ENCODE results near the gene ARAP1.
A peak's percentile ranks its signal among the peaks of the same experiment; 100 is the strongest.

Gene ARAP1

GRCh38 chr11:72721689-72722049 is 30.5 kb downstream of the ARAP1 start:
- peak; percentile 28 for DNase-seq

DNA sequence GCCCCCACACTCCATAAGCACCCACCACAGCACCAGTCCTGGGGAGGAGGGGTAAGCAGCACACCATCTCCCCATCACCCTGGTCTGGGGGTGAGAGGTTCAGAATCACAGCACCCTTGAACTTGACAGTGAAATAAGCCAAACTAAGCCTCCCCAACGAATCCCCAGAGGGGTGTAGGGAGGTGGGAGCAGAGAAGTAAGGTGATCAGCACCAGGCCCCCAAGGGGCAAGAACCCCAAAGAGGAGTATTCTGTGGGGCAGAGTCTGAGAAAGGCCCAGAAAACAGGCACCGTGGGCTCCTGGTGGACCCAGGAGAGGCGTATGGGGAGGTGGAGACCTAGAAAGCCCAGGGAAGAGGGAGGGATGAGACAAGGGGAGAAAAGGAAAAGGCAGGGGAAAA is 30.9 kb downstream of the ARAP1 start:
- no peak for DNase-seq

GRCh38 chr11:72720784-72721183 is 31.4 kb downstream of the ARAP1 start:
- DNase-seq: no peak

DNA sequence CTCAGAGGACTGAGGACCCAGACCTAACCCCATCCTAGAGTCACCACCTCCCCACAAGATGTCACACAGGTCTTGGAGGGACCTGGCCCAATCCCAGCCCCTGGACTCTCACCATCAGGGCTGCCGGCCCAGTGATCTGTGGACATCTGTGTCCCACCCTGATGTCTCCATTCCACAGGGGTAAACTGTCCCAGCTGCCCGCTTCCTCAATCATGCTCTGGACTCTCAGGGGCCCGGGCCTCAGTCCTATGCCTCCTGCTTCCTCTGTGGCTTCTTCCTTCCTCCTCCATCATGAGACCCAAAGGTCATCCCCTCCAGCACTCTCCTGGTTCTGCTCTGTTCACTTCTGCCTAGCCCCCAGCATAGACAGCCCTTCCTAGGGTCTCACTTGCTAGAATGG is 32.2 kb downstream of the ARAP1 start:
- DNase-seq: no peak

- no peak for DNase-seq
These were observed 32.7 kb downstream of the ARAP1 start for GRCh38 chr11:72719551-72719950.

DNA sequence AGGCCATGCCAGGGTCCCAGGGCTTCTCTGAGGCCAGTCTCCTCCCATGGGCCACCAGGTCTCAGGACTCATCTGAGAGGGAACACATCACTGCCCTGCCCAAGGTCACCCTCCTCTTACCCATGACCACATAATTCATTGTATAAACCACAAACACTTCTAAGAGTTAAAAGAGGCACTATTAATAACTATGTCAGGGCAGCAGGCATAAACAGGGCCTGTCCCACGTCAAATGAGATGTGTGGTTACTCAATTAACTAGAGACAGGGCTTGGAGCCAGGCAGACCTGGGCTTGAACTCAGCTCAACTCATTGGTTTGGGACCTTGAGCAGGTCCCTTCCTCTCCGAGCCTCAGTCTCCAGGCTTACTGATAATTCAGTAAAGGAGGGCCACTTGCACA is 33.1 kb downstream of the ARAP1 start:
- no peak for DNase-seq

GRCh38 chr11:72718101-72718501 is 34.1 kb downstream of the ARAP1 start:
- DNase-seq: no peak

DNA sequence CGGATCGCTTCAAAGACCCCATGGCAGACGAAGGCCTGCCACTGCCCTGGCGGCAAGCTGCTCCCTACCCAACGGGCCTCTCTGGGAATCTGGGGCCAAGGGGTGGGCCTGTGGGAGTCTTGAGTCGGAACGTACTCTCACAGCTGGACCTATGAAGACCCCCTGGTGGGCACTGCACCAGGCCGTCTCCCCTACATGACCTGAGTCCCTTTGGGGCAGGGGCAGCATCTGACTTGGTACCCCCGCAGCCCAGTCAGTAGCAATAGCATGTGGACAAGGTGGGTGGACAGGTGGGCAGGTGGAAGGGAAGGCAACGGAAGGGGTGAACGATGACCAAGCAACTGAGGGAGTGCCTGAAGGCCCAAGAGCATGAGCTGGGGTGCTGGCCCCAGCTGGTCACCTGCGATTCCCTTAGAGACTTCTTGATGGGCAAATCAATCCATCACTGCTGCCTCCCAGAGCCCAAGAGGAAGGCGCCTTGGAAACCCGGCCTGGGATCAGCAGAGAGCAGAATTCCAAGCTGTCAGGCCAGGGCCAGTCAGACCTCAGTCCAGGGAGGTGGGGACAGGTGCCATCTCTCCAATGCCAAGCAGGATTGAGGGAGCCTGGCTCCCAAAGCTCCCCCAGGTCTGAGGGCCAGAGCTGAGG is 35.3 kb downstream of the ARAP1 start:
- no peak for DNase-seq

- DNase-seq: no peak
These were observed 35.9 kb downstream of the ARAP1 start for GRCh38 chr11:72716290-72716689.

DNA sequence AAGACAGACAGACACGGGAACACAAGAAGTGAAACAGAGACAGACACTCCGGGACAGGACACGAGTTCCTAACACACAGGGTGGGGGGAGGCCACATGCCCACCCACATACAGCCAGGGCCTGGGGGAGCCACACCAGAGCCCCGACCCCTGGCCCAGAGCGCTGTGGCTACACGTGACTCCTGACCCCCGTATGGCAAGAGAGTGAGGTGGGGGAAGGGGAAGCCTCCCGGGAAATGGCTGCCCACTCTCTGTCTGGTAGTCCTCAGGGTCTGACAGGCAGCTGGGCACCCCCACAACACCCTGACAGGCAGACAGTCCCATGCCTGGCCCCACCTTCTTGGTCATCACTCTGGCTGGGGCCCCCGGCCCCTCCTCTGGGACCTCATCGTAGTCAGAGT is 39.4 kb downstream of the ARAP1 start:
- no peak for DNase-seq

DNA sequence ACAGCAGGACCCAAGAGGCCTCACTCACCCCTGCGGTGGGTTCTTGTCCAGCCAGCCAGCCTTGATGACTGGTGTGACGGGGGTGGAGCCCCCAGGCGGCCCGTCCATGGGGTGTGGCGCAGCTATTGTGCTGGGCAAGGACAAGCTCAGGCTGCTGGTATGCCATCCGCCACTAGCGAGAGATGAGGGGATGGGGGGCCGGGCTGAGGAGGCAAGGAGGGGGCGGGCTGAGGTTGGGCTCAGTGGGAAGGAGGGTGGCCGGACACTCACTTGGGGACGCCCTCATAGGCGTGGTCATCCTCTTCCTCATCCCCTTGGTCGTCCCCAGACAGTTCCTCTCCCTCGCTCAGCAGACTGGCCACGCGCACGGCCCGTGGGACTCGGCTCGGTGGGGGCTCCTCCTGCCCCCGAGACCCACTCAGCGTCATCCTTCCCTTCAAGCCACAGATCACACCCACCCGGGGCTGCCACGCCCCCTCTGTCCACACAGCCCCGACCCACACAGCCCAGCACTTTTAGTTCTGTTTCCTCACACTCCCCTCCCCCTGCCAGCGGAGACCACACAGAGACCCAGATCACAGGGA is 39.9 kb downstream of the ARAP1 start:
- DNase-seq: no peak

DNA sequence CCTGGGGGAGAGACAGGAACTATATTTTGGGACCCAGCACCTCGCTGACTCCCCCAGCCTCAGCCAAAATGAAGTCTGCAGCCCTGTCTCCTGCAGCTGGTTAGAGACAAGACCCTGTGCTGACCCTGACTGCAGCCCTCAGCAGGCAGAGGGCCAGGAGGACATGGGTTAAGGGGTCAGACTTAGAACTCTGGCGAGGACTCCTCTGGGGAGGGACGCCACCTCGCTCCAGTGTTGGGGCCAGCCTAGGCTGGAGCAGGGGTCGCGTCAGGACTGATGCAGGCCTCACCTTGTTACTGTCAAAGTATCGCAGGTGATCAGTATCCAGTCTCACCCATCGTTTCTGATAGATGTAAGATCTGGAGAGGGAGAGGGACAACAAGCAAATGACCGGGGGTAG is 41.1 kb downstream of the ARAP1 start:
- DNase-seq: no peak

GRCh38 chr11:72710278-72710677 is 41.9 kb downstream of the ARAP1 start:
- DNase-seq: no peak

GRCh38 chr11:72709478-72710238 is 42.5 kb downstream of the ARAP1 start:
- DNase-seq: no peak

- DNase-seq: no peak
These were observed 45.2 kb downstream of the ARAP1 start for GRCh38 chr11:72707032-72707431.

- no peak for DNase-seq
These were observed 45.6 kb downstream of the ARAP1 start for GRCh38 chr11:72706579-72706978.

- no peak for DNase-seq
These were observed 46.5 kb downstream of the ARAP1 start for GRCh38 chr11:72705442-72706365.

DNA sequence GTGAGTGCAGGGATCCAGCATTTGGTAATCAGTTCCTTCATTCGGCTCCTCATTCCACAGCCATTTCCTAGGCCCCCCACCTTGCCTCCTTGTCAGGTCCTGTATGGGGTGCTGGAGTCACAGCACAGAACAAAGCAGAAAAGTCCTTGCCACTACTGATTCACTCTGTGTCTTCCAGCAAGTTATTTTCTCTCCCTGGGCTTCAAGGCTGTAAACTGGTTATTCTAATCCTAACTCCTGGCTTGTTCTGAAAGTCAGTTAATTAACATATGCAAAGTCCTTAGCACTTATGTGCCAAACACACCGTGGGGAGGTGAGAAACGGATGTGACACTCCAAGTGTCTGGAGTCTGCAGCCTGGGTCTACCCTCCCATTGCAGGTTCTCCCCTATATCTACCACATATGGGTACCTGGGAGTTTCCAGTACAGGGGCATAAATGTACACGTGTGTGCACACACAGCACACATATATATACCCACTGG is 47.4 kb downstream of the ARAP1 start:
- no peak for DNase-seq

- no peak for DNase-seq
These were observed 48.0 kb downstream of the ARAP1 start for GRCh38 chr11:72704028-72704782.

- DNase-seq: no peak
These were observed 48.8 kb downstream of the ARAP1 start for GRCh38 chr11:72703267-72704008.

DNA sequence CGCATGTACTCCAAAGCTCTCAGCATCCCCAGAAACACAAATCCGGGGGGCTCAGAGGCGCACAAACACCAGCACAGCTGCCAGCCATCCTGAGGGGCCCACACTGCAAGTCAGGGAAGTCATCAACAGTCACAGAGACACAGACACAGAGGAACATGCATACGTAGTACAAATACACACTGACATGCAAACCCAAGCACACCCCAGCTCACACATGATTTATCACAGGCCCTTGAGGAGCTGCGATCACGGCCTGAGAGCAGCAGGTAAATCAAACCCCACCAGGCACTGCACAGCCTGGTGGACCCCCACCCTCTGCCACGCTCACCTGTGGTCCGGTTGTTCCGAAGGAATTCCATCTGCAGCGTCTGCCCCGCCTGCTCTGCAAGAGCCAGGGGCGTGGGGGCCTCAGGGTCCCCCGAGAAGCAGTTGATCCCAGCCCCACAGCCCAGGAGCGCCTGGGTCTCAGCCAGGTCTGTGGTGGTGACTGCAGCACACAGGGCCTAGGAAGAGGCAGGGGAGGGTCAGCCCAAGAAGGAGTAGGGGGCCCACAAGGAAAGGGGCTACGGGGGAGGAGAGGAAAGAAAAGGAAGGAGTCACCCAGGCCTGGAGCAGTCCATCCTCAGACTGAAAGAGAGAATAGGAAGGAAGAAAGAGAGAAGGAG is 49.5 kb downstream of the ARAP1 start:
- DNase-seq: no peak
